Ascending aorta (tissue), 2 donors: Measurements from ENCODE around the gene SREBF2. TPM values are rescaled to one million over a fixed set of nuclear protein-coding genes. Genes with fewer than 3 reads are reported as not detected.

Source experiments
- DNase-seq, 2 donors: peaks; one replicate each; pipeline ENCODE4 v3.0.0-alpha.2; 2019; ENCODE audit warnings: low spot score in 2 of 2
- H3K27ac ChIP-seq, 2 donors: fragments of 200-600 bp; sonication (generic); one replicate each; pipeline ENCODE4 v1.5.1; 2016 to 2017; ENCODE audit warnings: mild to moderate bottlenecking in 1 of 2
- H3K27me3 ChIP-seq: fragments of 200-600 bp; sonication (generic); one replicate; pipeline ENCODE4 v1.5.1; 2017
- H3K36me3 ChIP-seq, 2 donors: fragments of 200-600 bp; sonication (generic); one replicate each; pipeline ENCODE4 v1.5.1; 2016
- H3K4me1 ChIP-seq, 2 donors: fragments of 200-600 bp; sonication (generic); one replicate each; pipeline ENCODE4 v1.5.1; 2016 to 2017; ENCODE audit warnings: mild to moderate bottlenecking in 1 of 2
- H3K4me3 ChIP-seq, 2 donors: fragments of 200-600 bp; sonication (generic); one replicate each; pipeline ENCODE4 v1.5.1; 2016 to 2017; ENCODE audit warnings: mild to moderate bottlenecking in 1 of 2
- H3K9me3 ChIP-seq, 2 donors: fragments of 200-600 bp; sonication (generic); one replicate each; pipeline ENCODE4 v1.5.1; 2016
- intact Hi-C: fragments of 100-400 bp; cut with DNase I; formaldehyde crosslinking; loops from one replicate; pipeline ENCODE4 v1.15.1; 2023
- total RNA-seq: library from RNA; depleted of rRNA; stranded (reverse); fragments of >200 nt; gene quantifications from one replicate; pipeline ENCODE4 v1.1.0, GENCODE V29; 2016
- TF ChIP-seq, protein P1 (sequence below), 3 experiments: fragments of 200-600 bp in 2 of 3; fragments of 450-650 bp in 1 of 3; sonication (generic) in 2 of 3; IDR thresholded peaks; one replicate each; pipeline ENCODE4 v1.5.1; 2016 to 2019; ENCODE audit warnings: antibody characterized with exemption in 3 of 3, mild to moderate bottlenecking in 1 of 3, moderate library complexity in 1 of 3

SREBF2 gene
- total RNA-seq, 1 donor from 2014 or later = 46.1 TPM

- intact Hi-C loops = no loop called here
- Histone ChIP-seq H3K27ac (no peak overlapping the region), H3K36me3 (peaks cover 0 to 8% of the 10 kb centered on the region in 2 donors), H3K4me3 (no peak overlapping the region), H3K4me1 (no peaks in the 10 kb centered on the region), H3K9me3 (no peaks in the 10 kb centered on the region), H3K27me3 (no peaks in the 10 kb centered on the region)
- TF ChIP-seq, protein P1, sequence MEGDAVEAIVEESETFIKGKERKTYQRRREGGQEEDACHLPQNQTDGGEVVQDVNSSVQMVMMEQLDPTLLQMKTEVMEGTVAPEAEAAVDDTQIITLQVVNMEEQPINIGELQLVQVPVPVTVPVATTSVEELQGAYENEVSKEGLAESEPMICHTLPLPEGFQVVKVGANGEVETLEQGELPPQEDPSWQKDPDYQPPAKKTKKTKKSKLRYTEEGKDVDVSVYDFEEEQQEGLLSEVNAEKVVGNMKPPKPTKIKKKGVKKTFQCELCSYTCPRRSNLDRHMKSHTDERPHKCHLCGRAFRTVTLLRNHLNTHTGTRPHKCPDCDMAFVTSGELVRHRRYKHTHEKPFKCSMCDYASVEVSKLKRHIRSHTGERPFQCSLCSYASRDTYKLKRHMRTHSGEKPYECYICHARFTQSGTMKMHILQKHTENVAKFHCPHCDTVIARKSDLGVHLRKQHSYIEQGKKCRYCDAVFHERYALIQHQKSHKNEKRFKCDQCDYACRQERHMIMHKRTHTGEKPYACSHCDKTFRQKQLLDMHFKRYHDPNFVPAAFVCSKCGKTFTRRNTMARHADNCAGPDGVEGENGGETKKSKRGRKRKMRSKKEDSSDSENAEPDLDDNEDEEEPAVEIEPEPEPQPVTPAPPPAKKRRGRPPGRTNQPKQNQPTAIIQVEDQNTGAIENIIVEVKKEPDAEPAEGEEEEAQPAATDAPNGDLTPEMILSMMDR (IDR thresholded peaks at IDR 0.05) = no peak
- DNase-seq = no peak
Measured at GRCh38 chr22:41816871-41817270, 16.0 kb upstream of the SREBF2 start.

DNA sequence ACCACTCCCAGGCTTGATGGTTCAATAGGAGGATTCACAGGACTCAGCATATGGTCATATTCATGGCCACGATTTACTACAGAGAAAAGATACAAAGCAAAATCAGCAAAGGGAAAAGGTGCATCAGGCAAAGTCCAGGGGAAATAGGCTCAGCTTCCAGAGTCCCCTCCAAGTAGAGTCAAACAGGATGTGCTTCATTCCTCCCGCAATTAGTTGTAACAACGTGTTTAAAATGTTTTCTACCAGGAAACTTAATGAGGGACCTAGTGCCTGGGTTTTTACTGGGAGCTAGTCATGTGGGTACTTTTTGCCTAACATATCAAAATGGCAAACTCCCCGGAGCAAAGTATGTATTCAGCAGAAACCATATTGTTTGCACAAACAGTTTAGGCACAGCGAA lies 14.9 kb upstream of the SREBF2 start:
- no peaks in the 10 kb centered on the region for H3K27me3 ChIP-seq
- peaks cover 0 to 6% of the 10 kb centered on the region in 2 donors for H3K36me3 ChIP-seq
- no peak overlapping the region for H3K27ac ChIP-seq
- no peaks in the 10 kb centered on the region for H3K9me3 ChIP-seq
- DNase-seq = no peak
- TF ChIP-seq, protein P1 (IDR thresholded peaks at IDR 0.05) = no peak
- no peak overlapping the region for H3K4me3 ChIP-seq
- no peaks in the 10 kb centered on the region for H3K4me1 ChIP-seq
- intact Hi-C loops = no loop called here

- H3K9me3 ChIP-seq = no peaks in the 10 kb centered on the region
- peaks cover 0 to under 1% of the 10 kb centered on the region in 2 donors for H3K36me3 ChIP-seq
- TF ChIP-seq, protein P1 (IDR thresholded peaks at IDR 0.05) = no peak
- no peak overlapping the region for H3K4me3 ChIP-seq
- DNase-seq = no peak
- H3K4me1 ChIP-seq = no peaks in the 10 kb centered on the region
- intact Hi-C loops = no loop called here
- H3K27ac ChIP-seq = no peak overlapping the region
- no peaks in the 10 kb centered on the region for H3K27me3 ChIP-seq
Measured at GRCh38 chr22:41818596-41818995, 14.3 kb upstream of the SREBF2 start.

- TF ChIP-seq, protein P1 (IDR thresholded peaks at IDR 0.05) = no peak
- Histone ChIP-seq H3K9me3 (no peaks in the 10 kb centered on the region), H3K4me3 (no peak overlapping the region), H3K36me3 (no peaks in the 10 kb centered on the region), H3K27ac (no peak overlapping the region), H3K4me1 (no peaks in the 10 kb centered on the region), H3K27me3 (no peaks in the 10 kb centered on the region)
- intact Hi-C loops = no loop called here
- no peak for DNase-seq
Measured at GRCh38 chr22:41819257-41819656, 13.6 kb upstream of the SREBF2 start.

DNA sequence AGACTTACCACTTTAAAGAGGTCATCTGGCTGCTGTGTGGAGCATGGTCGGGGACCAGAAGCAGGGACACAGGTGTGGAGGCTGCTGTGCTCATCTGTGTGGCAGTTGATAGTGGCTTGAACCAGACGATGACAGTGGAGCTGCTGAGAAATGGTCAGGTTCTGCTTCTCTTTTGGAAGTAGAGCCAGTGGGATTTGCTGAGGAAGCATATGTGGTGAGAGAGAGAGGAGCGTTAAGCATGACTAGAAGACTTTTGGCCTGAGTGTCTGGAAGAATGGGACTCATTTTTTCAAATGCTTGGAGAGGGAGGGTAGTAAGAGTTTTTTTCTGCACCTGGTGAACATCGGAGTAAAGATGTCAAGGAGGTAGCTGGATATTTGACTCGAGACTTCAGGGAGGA lies 12.5 kb upstream of the SREBF2 start:
- intact Hi-C loops = no loop called here
- Histone ChIP-seq H3K4me1 (no peaks in the 10 kb centered on the region), H3K27ac (no peak overlapping the region), H3K9me3 (no peaks in the 10 kb centered on the region), H3K36me3 (no peaks in the 10 kb centered on the region), H3K27me3 (no peaks in the 10 kb centered on the region), H3K4me3 (no peak overlapping the region)
- TF ChIP-seq, protein P1 (IDR thresholded peaks at IDR 0.05) = no peak
- no peak for DNase-seq
